Medulla oblongata (tissue), 1 donor: Measurements from ENCODE around the gene DLGAP4.
A peak's percentile ranks its signal among the peaks of the same experiment; 100 is the strongest.

Source experiments
- DNase-seq: peaks from one replicate; pipeline ENCODE4 v3.0.0-alpha.2; 2015; ENCODE audit errors: extremely low spot score

Gene DLGAP4

DNA sequence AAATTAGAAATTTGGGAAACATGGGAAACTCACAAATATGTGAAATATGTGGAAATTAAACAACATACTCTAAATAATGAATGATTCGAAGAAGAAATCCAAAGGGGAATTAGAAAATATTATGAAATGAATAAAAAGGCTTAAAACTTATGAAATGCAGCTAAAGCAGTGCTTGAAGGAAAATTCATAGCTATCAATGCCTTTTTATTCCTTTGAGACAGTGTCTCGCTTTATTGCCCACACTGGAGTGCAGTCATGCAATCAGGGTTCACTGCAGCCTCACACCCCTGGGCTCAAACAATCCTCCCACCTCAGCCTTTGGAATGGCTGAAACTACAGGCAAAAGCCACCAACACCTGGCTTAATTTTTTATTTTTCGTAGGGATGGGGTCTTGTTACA is 259.4 kb downstream of the DLGAP4 start:
- no peak for DNase-seq

DNA sequence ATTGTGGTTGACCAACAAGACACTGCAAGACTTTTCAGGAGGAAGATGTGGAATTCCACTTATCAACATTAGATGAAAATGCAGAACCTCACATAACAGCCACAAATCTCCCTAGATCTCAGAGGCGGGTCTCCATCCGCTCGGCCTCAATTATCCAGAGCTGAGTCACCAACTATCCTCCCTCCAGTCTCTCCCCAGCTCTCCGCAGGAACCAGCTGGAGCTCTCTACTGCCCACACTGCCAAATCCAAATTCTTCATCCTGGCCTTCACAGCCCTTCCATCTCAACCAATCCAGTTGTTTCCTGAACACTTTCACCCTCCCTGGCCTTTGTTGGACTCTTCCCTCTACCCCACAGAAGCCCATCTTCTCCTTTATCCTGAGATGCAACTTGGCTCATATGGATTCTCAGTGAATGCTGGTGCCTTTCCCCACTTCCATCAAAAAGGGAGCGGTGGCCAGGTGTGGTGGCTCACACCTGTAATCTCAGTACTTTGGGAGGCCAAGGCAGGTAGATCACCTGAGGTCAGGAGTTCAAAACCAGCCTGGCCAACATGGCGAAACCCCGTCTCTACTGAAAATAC is 263.8 kb downstream of the DLGAP4 start:
- DNase-seq = no peak

DNA sequence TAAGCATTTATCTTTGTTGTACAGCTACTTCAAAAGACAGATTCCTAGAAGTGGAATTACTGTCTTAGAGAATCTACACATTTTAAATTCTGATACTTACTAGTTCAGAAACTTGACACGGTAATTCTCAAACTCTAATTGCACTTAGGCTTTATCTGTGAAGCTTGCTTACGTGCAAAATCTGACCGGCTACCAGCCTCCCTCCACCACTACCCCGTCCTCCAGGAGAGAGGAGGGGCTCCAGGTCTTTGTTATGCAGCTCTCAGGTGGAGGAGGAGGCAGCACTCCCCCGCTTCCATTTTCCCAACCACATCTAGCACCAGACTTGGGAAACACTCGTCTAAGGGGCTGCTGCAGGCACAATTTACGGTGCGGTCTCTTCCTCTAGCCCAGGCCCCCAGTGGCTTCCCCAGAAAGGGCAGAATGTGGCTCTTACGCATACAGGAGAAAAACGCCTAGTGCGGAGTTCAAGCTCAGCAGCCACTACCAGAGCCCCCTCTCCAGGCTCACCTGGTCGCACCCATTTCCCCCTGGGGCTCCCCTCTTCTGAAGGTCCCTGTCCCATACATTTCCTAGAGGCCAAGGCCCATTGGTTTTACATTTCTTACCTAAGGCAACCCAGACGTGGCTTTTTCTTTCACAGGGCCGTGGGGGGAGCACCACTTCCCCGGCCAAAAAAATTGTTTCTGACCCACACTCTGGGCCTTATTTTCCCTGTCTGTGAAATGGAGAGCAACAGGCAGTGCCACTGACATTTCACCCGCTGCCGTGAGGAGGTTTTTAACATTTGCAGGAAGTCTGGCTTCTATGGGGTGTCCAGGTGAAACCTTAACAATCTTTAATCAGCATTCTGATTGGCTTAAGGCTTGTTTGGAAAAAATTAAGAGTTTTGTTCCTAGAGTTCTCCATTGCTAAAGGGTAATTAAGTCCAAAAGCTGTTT is 265.7 kb downstream of the DLGAP4 start:
- no peak for DNase-seq

DNA sequence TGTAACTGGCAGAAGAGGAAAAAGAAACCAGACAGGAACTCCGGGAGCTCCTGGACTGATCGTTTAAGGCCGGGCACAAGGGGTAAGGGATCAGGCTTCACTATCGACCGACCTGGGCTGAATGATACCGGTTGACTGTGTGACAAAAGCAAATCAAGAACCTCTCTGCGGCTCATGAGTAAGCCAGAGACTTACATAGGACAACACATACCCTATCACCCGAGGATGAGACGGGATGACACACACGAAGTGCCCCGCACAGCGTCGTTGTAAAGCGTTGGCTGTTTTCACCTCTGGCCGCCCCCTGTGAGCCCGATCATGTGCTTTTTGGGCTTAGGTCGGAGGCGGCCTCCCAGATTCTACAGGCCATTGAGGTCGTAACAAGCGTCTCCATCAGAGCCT is 266.6 kb downstream of the DLGAP4 start:
- DNase-seq = peak; percentile 17

DNA sequence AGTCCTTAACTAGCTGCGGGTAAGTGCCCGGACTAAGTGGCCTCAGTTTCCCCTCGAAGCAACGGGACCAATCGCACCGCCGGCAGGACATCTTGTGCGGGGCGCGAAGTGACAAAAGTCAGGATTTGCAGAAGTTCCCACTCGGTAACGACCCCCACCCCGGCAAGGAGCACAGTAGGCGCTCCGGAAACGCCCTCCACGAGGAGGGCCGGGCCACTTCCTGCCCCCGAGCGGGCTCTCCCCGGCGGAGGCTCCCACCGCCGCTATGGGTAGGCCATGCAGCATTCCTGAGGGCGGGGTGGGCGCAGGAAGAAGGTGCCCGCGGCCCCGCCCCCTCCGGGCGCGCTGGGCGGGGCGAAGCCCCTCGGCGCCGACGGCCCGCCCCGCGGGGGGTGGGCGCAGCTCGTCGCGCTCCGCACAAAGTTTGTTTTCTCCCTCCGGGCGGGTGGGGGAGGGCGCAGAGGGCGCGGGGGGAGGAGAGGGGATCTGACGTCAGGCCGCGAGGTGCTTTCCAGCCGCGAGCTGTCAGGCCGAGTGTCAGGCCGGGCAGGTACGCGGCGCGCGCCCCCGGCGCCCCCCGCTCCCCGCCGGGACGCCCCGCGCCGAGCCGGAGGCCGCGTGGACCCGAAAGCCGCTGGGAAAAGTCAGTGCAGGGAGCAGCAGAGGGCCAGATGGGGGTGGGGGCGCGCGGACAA is 267.1 kb downstream of the DLGAP4 start, which contains the start of gene TGIF2:
Gene TGIF2, plus strand, starts transcription at position 495 of the 695 bp plus-strand sequence. CDS start 5,178 bp downstream, outside the sequence.
- DNase-seq = peak; percentile 66

DNA sequence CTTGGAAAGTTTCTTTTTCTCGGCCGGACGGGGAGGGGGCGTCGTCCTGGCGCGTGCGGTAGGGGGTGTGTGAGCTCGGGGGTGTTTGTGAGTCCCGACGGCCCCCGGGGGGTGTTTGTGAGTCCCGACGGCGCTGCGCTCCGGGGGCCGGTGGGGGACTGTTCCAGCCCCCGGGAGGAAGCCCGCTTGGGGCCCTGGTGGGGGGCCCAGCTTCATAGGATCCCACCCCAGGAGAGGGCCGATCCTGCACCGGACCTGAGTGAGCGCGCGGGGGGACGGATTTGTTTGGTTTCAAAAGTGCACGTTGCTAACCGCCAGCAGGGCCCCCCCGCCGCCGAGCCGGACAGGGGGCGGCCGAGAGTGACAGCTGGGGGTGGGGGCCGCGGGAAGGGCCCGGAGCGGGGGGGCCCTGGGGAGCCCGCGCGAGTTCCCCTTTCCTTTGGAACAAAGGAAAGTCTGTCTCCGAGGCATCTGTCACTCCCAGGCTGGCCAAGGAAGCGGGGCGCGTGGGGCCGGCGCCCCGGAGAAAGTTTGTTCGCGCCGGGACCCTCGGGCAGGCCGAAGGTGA is 267.7 kb downstream of the DLGAP4 start:
- peak; percentile 55 for DNase-seq

DNA sequence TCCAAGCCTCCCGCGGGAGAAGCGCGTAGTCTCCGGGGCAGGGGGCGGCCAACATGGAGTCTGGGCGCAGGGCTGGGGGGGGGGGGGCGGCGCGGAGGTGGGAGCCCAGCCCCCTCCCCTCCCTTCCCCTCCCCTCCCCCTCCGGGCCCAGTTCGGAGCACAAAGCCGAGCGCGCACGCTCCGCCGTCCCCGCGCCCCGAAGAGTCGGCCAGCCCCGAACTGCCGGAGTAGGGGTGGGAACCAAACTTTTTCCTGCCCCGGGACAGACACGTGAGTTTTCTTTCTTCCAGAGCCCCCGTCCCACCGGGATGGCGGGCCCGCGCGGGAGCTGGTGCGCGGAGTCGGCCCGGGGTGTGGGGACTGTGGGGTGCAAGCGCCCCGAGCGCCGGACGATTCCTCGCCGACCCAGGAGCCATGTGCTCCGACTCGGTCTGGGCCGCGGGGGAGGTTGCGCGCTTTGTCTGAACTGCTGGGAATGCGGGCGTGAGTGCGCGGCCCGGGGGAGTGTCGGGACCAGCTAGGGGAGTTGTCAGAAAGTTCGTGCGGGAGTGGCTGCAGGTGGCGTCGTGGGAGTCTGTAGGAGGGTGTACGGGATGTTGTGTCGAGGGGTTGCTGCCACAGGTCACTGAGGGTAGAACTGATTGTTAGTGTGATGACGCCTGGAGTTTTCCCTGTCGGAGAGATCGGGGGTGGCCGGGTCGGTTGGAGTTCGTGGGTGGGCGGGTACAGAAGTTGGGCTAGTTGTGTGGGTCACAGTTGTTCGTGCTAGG is 268.4 kb downstream of the DLGAP4 start:
- DNase-seq = peak; percentile 11

DNA sequence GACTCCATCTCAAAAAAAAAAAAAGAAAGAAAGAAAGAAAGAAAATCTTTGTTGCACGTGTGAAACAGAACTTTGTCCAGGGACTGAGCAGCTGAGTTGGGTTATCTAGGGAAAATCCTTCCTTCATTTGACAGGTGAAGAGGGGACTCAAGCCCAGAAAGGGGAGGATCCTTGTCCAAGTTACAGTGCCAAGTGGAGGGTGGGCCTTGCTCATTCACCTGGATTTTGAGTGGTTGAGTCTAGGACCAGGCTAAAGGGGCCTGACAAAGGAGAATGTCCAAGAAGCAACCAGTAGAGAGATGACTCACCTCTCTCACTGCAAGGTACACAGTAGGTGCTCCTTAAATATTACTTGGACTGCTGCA is 269.9 kb downstream of the DLGAP4 start:
- DNase-seq = no peak
